ENCODE data around the gene EIF6. TPM values are rescaled to one million over a fixed set of nuclear protein-coding genes. Genes with fewer than 3 reads are reported as not detected.
"Not testable (repeated sequence)": the region's sequence is repeated elsewhere in the genome, so short reads cannot be mapped to it uniquely, and the experiment has no call there.

EIF6 gene
- polyA plus RNA-seq, 5 donors, result 90.8 to 128 (median 98.9) TPM

DNA sequence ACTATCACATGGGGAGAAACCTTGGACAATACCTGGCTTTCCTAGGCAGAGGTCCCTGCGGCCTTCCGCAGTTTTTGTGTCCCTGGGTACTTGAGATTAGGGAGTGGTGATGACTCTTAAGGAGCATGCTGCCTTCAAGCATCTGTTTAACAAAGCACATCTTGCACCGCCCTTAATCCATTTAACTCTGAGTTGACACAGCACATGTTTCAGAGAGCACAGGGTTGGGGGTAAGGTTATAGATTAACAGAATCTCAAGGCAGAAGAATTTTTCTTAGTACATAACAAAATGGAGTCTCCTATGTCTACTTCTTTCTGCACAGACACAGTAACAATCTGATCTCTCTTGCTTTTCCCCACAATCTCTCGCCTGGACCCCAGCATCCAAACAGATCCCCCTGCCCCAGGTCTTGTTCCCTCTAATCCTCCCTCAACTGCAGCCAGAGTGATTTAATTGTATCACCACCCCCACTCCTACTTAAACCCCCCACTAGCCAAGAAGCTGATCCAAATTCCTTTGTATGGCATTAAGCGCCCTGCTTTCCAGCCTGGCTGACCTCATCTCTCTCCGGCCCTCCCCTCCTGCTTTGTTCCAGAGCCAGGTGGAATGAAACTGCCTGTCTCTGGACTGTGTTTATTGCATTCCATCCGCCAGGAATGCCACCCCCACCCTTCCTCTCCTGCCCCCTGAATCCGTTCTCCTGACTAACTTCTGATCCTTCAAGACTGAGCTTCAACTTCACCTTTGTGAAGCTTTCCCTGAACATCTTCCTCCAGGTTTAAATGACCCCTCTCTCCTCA, 21.6 kb downstream of the EIF6 start:
- DNase-seq, result peak; percentile 47 to 54

DNA sequence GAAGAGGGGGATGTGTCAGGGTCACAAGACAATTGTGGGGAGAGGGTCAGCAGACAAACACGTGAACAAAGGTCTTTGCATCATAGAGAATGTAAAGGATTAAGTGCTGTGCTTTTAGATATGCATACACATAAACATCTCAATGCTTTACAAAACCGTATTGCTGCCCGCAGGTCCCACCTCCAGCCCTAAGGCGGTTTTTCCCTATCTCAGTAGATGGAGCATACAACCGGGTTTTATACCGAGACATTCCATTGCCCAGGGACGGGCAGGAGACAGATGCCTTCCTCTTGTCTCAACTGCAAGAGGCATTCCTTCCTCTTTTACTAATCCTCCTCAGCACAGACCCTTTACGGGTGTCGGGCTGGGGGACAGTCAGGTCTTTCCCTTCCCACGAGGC, 22.3 kb downstream of the EIF6 start:
- not testable (repeated sequence) for DNase-seq

- no peak for DNase-seq
Measured at GRCh38 chr20:35260426-35260825, 24.1 kb downstream of the EIF6 start.

DNA sequence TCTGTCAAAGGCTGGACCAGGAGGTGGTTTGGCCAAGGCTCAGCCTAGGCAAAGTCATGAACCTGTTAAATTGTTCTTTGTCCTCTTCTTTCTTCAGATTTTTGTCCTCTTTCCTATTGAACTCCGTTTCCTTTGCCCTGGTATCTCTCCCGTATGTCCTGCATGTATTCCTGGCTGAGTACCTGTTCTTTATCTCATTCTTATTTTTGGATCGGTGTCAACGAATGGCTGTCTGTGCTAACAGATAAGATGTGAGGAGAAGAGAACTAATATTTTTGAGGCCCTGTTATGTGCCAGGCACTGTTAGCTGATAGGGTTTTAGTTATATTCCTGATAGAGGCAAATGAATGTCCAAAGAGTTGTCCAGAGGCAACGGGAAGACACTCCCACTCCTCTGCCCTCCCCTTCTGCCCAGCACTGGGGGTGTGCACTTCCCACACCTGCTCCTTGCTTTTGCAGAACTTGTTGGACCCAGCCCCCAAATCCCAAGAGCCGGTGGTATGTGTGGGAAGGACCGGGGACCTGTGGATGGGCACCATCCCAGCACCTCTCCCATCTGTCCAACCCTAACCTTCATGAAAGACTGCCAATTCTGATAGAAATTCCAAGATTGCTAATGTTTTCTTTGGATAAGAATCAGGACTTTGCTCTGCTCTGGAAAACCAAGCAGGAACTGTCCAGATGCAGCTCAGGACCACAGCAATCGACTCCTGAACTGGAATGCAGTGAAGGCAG, 27.2 kb downstream of the EIF6 start:
- no peak for DNase-seq

- no peak for DNase-seq
Measured at GRCh38 chr20:35254448-35254999, 30.0 kb downstream of the EIF6 start.

DNA sequence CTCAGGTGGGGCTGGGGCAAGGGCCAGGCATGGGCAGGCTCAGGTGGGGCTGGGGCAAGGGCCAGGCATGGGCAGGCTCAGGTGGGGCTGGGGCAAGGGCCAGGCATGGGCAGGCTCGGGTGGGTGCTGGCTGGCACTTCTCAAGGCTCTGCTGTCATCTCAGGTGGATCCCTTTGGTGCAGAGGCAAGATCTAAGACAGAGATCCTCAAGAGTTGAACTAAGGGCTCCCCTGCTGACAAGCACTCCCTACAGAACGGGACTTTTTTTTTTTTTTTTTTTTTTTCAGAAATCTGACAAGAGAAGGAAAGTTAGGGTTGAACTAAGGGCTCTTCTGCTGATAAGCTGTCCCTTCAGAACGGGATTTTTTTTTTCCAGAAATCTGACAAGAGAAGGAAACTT, 31.6 kb downstream of the EIF6 start:
- no peak for DNase-seq

- not testable (repeated sequence) for DNase-seq
Measured at GRCh38 chr20:35252598-35252997, 32.0 kb downstream of the EIF6 start.

DNA sequence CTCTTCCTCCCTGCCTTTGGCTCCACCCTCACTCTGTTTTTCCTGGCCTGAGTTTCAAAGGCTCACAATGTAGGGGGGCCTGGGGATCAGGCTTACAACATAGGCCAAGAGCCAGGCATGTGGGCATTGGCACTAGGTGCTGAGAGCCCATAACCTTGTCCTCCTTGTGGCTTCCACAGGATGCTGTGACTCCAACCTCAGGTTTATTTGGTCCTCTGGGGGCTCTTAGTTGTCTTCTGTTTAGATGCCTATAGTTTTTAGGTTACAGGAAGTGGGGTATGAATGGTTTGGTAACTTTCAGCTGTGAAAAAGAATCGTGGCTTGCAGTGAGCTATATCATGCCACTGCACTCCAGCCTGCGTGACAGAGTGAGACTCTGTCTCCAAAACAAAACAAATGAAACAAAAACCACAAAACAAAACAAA, 32.5 kb downstream of the EIF6 start:
- no peak for DNase-seq

- no peak for DNase-seq
Measured at GRCh38 chr20:35251613-35251940, 33.0 kb downstream of the EIF6 start.

- DNase-seq, result no peak
Measured at GRCh38 chr20:35248641-35249475, 35.7 kb downstream of the EIF6 start.

- no peak for DNase-seq
Measured at GRCh38 chr20:35246723-35247122, 37.8 kb downstream of the EIF6 start.

DNA sequence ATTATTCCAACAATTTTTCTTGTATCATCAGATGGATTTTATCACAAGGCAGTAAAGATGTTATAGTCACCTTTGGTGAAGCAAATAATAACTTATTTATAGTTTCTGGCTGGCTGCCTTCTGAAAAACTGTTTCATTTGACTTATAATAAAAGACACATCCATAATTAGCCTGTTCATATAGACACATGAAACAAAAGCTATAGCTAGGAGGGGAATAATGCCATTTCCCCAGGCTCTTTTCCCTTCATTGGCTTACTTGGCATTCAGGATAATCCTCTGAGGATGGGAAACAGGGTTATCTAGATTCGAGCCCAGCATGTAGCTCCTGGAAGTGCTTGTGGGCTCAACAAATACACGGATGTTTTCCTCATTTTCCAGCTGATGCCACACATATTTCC, 40.6 kb downstream of the EIF6 start:
- no peak for DNase-seq

- DNase-seq, result no peak
Measured at GRCh38 chr20:35243317-35243716, 41.3 kb downstream of the EIF6 start.

DNA sequence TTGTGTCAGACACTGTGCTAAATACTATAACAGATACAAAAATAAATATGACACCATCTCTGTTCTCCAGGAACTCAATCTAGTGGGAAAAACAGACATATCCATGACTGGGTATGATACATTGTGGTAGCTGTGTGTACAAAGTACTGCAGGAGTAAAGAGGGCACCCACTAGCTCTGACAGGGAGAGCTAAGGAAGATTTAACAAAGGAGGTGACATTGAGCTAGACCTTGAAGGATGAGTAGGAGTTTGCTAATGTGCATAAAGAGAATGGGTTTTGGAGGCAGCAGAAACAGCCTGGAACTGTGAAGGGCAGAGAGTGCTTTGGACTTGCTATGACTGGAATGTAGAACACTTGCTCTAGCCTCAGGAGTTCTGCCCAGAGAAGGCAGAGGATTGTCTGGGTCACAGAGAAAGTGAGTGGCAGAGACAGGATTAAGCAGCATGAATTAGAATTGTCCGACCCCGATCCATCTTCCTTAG, 43.7 kb downstream of the EIF6 start:
- no peak for DNase-seq

DNA sequence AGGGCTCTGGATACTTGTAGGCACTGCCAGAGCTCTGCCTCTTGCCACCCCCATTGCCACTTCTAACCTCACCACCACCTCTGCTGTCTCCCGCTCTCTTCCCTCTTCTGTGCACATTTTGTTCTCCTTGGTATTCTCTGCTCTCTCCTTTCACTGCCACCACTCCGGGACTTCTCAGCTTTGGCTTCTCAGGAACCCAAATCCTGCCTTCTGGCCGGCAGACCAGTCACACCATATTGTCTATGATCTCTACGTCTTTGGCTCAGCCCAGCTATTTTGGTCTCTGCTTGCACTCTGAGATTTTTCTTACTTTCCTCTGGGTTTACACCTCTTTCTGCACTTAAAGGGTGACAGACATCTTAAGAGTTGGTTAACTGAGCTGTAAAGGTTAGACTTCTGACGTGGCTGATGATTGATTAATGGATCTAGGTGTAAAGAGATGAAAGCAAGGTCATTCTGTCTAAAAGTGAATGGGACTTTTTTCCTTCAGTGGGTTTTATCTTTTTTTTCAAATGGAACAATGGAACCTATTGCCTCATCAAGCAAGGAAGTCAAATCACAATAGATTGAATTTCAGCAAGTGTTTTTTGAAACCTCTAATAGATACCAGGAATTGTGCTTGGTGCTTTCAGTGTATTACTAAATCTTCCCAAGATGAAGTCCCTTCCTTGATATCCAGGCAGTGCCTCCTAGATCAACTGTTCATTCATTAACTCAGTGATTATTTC, 44.3 kb downstream of the EIF6 start:
- DNase-seq, result no peak

GRCh38 chr20:35238735-35239134, 45.8 kb downstream of the EIF6 start:
- DNase-seq, result no peak

GRCh38 chr20:35238170-35238569, 46.4 kb downstream of the EIF6 start:
- no peak for DNase-seq

DNA sequence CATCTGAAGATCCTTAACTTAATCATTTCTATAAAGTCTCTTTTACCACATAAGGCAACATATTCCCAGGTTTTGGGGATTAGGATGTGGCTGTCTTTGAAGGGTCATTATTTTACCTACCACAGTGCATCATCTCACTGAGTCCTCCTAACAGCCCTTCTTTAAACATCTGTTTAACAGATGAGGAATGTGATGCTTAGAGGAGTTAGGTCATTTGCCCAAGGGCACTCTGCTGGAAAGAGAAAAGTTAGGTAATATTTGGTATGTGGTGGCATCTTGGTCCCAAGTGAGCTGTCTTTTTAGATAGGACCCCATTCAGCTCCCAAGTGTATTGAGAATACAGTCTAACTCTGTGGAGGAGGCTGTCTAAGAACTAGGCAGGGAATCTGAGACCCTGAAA, 47.1 kb downstream of the EIF6 start:
- no peak for DNase-seq

GRCh38 chr20:35235881-35236280, 48.7 kb downstream of the EIF6 start:
- no peak for DNase-seq

DNA sequence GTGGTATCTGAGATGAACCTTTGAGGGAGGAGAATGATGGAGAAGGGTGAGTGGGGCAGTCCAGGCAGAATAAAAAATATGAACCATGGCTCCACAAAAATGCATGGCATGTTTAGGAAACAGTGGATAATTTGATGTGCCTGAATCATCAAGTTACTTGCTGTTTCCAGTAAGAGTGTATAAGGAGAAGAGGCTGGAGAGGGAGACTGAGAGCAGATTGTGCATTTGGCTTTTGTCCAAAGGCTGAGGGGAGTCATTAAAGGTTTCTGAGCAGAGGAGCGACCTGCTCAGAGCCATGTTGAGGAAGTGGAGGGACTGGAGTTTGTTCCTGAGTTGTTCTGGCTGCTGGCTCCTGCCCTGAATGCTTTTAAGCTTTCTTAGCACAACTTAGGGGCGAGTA, 52.0 kb downstream of the EIF6 start:
- DNase-seq, result no peak

Data from right lung (tissue), 5 donors.